BJ (cell line): ENCODE measurements around the gene TKT. TPM values are rescaled to one million over a fixed set of nuclear protein-coding genes. Genes with fewer than 3 reads are reported as not detected.

Source experiments
- CTCF ChIA-PET: fragments of 350-600 bp; formaldehyde crosslinking; extraction: SDS; loops from one replicate; lab custom pipeline; 2021; ENCODE audit warnings: antibody characterized with exemption, inconsistent platforms; lab: Yijun Ruan, JAX
- POLR2A ChIA-PET: fragments of 300-600 bp; sonication (Branson Sonifier 250); formaldehyde crosslinking; extraction: SDS; loops from one replicate; lab custom pipeline; 2021; ENCODE audit warnings: antibody characterized with exemption; lab: Charles Lee
- DNase-seq: peaks from one replicate; pipeline ENCODE4 v3.0.0-alpha.2; 2011; ENCODE audit warnings: low read depth
- H3K27me3 ChIP-seq: 2 replicates; pipeline ENCODE4 v1.6.0; 2011; ENCODE audit warnings: low read length; ENCODE audit not compliant: control insufficient read depth, insufficient read depth
- H3K36me3 ChIP-seq: 2 replicates; pipeline ENCODE4 v1.5.1; 2011; ENCODE audit warnings: low read length; ENCODE audit not compliant: control insufficient read depth, insufficient read depth
- H3K4me3 ChIP-seq: 2 replicates; pipeline ENCODE4 v1.5.1; 2011; ENCODE audit warnings: low read depth, mild to moderate bottlenecking, control low read depth, low read length
- CTCF ChIP-seq: IDR thresholded peaks from 2 replicates; pipeline ENCODE4 v1.5.1; 2011; ENCODE audit warnings: low read depth, mild to moderate bottlenecking, control low read depth, inconsistent platforms, low read length, moderate library complexity; ENCODE audit not compliant: insufficient read depth
- polyA plus RNA-seq: library from polyadenylated mRNA; depleted of rRNA; stranded (reverse); fragments of >200 nt; gene quantifications from 2 replicates; pipeline ENCODE4 v1.2.3, GENCODE V29; 2011

The TKT gene
- polyA plus RNA-seq, 1 experiment: 305 TPM

GRCh38 chr3:53211706-53212702 is 43.8 kb downstream of the TKT start:
- CTCF ChIA-PET: interaction anchor here (1.4 kb wide), 1 partner anchor 16 kb away, joined by 5 read pairs; no protein-coding TSS in a partner anchor
- H3K4me3 ChIP-seq: no peak overlapping the region
- POLR2A ChIA-PET: no interaction called here
- TF ChIP-seq CTCF: no peak
- H3K36me3 ChIP-seq: no peaks in the 10 kb centered on the region
- H3K27me3 ChIP-seq: no peaks in the 10 kb centered on the region
- DNase-seq: no peak

- no peak for DNase-seq
- H3K36me3 ChIP-seq: no peaks in the 10 kb centered on the region
- POLR2A ChIA-PET: no interaction called here
- CTCF ChIA-PET: interaction anchor here (1.6 to 12.6 kb wide), 2 partner anchors 68 to 88 kb away, joined by 4 to 206 read pairs; no protein-coding TSS in a partner anchor
- no peak overlapping the region for H3K4me3 ChIP-seq
- no peak for TF ChIP-seq CTCF
- H3K27me3 ChIP-seq: no peaks in the 10 kb centered on the region
Measured at GRCh38 chr3:53202331-53203015, 53.3 kb downstream of the TKT start.

- Histone ChIP-seq H3K27me3 (no peaks in the 10 kb centered on the region), H3K36me3 (no peaks in the 10 kb centered on the region), H3K4me3 (no peak overlapping the region)
- ChIA-PET CTCF (interaction anchor here (0.6 to 12.6 kb wide), 3 partner anchors 11 to 67 kb away, joined by 3 to 206 read pairs (median 5); no protein-coding TSS in a partner anchor), POLR2A (interaction anchor here (0.6 kb wide), 1 partner anchor 40 kb away, joined by 3 read pairs; no protein-coding TSS in a partner anchor)
- TF ChIP-seq CTCF: no peak
- no peak for DNase-seq
Measured at GRCh38 chr3:53200501-53201498, 55.0 kb downstream of the TKT start.

- no peaks in the 10 kb centered on the region for H3K27me3 ChIP-seq
- CTCF ChIA-PET: interaction anchor here (12.6 kb wide), 1 partner anchor 66 kb away, joined by 206 read pairs; no protein-coding TSS in a partner anchor
- POLR2A ChIA-PET: no interaction called here
- H3K36me3 ChIP-seq: no peaks in the 10 kb centered on the region
- peak; percentile 7; the same call in 1 of the 2 replicates for TF ChIP-seq CTCF
- no peak for DNase-seq
- H3K4me3 ChIP-seq: no peak overlapping the region
Measured at GRCh38 chr3:53199834-53200233, 56.0 kb downstream of the TKT start.
